NCI-H1694 (cell line): ENCODE data around the gene FOXRED2.
"Not testable (repeated sequence)": the region's sequence is repeated elsewhere in the genome, so short reads cannot be mapped to it uniquely, and the experiment has no call there.

Source experiments
- DNase-seq: peaks from one replicate; lab custom pipeline; 2025; lab: John Stamatoyannopoulos, UW

The FOXRED2 gene

DNA sequence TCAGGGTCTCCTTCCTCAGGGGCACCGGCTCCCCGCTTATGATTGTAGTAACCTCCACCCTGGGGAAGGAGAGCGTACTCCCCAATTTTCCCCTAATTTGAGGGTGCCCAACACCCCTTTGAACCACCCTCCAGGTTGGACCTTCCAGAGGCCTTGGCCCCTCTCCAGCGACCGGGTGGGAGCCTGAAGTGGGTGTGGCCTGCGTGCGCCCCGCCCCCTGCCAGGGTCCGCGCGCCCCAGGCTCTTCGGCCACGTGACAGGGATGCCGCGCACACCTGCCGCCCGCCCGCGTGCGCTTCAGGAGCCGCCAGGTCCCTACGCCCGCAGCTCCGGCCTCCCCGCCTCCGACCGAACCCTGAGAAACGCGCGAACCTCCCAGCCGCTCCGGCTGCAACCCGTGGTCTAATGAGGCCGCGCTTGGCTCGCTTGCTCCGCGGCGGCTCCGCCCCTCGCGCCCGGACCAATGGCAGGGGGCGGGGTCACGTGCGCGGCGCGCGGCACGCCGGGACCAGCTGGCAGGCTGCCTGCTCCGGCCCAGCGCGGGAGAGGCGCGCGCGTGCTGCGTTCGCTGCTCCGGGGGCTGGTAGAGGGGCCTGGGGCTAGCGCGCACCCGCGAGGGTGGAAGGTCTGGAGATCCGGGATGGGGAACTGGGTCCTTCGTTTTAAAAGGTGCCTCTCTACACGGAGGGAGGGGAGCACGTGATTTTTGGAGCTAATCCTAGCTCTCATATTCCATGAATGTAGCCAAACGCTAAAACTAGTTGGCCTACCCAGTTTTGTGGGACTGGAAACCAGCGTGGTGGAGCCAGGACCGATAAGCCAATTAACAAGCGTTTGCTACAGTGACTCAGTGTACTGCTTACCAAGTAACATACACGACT is at the start of gene FOXRED2:
TSS of gene FOXRED2 (minus strand) at position 404 of the 881 bp plus-strand sequence. CDS start 618 bp downstream, outside the sequence.
- peak; percentile 57 for DNase-seq

DNA sequence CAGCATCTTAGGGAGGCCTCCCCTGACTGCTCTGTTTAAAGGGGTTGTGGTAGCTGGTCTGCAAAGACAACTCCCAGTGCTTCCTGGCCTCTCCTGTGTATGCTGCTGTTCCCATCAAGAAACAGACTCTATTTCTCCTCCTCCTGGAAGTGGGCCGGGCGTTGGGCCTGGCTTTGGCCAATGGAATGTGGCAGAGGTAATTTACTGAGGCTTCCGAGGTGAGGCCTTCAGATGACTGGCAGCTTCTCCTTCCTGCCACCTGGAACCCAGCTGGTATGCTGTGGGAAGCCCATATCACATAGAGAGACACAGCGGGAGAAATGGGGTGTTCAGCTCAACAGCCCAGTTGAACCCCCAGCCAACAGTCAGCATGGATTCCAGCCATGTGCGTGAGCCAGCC is 47.3 kb upstream of the FOXRED2 start:
- no peak for DNase-seq

DNA sequence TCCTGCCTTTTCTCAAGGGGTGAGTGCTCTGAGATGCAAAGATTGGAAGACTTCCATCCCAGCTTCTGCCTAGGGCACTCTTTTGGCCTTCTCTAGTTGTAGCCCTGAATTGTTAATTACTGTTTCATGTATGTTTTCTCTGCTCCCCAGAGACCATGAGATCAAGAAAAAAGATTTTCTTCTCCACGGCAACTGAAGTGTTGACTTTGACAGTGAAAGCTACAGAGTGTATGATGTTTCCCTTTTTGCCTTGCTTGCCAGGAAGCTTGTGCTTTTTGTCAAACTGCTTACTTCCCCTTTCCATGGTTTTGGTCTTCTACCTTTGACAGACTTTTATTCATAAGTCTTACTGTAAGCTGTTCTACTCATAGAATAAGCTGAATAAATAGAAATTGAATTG is 45.4 kb upstream of the FOXRED2 start:
- DNase-seq, result no peak

DNA sequence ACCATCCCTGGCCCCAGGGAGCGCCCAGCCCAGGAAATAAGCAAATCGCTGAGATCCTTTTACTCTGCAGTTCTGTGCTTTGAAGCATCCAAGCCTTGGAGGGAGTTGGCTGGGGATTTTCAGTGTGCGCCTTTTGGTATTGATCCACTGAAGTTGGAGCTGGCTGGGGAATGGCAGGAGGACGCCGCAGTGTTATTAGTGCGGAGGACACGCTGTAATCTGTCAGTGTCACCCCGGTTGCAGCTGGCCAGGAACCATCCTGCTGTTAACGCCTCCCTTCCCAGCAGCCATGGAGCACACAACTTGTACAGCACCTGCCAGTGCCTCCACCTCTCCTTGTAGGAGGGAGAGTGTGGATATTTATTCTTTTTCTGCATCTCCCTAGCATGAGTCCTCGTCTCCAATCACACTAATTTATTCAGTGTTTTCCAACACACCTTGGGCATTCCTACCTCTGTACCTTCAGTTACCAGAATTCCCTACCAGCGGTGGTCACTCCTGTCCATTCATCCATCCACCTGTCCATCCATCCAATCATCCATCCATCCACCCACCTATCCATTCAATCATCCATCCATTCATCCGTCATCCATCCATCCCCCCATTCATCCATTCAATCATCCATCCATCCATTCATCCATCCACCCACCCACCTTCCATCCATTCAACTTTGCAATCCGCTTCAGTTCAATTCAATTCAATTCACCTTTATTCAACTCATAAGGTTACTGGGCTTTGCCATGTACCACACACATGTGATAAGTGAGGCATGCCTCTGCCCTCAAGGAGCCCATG is 44.1 kb upstream of the FOXRED2 start:
- DNase-seq, result no peak

DNA sequence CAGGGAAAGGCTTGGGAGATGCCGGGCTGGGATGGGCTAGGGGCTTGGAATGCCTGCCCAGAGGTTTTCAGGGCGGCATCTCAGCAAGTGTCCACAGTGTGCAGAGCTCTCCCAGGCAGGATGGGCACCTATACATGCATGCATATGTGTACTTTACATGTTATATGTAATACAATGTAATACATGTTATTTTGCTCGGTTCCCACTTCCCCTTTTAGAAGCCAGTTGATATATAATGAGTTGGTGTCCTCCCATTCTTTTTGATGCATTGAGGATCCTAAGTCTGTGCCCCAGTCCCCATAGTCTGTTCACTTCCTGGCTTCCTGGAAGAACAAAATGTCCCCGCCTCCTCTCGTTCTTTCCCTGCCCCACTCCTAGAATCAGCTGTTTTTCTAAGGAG is 42.2 kb upstream of the FOXRED2 start:
- no peak for DNase-seq

DNA sequence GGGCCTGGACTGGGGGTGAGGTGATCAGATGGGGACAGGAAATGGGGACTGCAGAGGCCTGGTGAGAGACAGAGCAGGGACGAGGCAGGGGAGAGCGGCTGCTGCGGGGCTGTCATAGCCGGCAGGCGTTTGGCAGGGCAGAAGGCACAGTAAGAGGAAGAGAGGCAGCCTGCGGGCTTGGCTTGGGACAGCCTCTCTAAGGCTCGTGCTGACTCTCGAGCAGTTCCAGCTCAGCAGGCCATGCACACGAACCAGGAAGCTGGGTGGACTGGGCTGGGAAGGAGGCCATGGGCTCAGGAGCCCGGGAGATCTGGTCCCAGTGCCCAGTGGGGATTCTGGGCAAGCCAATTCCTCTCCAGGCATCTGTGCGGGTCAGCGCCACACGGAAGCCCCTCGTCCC is 41.8 kb upstream of the FOXRED2 start:
- no peak for DNase-seq

DNA sequence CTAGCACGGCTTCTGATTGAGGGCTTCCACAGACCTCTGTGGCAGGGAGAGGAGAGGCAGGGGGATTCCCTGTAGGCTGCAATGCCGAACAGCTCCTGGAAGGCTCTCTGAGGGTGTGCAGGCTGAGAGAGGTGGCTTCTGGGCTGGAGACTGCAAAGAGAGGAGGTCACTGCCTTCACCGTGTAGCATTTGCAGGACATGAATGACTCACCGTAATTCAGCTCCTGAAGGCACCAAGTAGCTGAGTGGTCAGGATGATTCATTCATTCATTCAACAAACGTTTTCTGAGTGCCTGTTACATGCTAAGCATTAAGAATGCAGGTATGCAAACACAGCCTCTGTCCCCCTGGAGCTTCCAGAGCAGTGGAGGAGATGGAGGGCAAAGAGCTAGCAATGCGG is 40.1 kb upstream of the FOXRED2 start:
- no peak for DNase-seq

DNA sequence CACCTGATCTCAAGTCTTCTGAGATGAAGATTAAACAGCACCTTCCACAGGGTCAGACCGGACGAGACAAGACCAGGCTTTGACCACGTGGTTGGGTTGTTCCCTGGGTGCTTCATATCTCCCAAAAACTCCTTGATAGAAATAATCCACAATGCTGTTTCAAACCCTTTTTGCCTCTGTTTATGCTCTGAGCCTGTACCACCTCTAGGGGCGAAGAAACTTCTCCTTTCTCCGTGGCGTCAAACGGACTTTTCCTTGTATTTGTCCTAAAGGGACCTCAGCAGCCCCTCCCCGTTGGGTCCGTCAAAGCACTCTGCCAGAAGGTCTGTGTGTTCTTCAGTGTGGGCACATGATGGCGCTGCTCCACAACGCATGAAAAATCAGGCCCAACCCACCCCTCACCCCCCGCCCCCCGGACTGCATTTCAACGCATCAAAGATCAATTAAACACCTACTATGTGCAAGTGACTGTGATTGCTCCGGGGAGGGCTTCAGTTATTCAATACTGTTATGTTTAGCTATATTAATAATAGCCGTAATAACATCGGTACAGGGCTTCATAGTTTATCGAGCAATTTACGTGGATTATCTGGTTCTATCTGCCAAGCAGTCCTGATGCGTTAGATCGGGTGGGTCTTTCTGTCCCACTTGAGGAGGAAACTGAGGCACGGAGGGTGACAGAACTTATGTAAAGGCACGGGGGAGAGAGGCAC is 39.4 kb upstream of the FOXRED2 start:
- DNase-seq, result no peak

DNA sequence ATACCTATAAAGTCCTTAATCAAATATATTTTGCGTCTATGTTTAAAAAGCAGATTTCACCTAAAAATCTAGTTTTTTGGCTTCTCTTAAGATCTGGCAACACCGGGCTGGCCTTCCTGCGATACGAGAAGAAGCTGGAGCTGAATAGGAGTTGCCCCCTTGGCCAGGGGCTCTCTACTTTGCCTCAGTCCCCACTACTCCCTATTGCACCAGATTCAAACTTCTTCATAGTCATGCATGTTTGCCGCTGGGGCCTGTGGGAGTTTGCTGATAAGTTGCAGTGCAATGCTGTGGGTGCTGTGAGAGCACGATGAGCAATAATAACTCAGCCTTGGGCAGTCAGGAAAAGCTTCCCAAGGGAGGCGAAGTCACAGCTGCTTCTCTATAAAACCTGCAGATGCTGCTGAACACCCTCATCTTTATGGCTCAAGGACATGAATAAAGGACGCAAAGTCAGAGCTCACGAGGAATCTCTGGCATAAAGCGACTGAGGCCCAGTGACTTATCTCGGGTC is 37.3 kb upstream of the FOXRED2 start:
- no peak for DNase-seq

DNA sequence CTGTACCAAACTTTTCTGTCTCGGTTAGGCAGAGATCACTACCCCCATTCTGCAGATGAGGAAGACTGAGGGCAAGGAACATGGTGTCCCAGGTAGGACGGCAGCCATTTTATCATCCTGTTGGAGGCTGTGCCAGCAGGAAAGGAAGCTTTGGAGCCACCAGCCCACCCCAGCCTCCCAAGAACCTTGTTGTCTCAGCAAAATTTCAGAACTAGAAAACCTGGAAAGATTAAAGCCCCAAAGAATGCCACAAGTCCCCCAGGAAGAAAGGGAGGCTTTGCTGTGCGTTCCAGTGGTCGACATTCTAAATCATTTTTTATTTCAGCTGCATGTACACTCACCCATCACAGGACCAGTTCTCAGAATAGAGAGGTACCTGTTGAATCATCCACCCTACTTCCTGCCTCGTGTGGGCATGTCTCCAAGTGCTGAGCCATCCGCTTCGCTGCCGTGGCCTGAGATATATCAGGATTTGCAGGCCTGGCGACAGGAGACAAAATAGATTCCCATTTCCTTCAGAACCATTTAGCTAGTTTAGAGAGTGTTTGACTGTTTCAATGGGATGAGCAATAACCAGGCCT is 35.1 kb upstream of the FOXRED2 start:
- DNase-seq, result no peak

DNA sequence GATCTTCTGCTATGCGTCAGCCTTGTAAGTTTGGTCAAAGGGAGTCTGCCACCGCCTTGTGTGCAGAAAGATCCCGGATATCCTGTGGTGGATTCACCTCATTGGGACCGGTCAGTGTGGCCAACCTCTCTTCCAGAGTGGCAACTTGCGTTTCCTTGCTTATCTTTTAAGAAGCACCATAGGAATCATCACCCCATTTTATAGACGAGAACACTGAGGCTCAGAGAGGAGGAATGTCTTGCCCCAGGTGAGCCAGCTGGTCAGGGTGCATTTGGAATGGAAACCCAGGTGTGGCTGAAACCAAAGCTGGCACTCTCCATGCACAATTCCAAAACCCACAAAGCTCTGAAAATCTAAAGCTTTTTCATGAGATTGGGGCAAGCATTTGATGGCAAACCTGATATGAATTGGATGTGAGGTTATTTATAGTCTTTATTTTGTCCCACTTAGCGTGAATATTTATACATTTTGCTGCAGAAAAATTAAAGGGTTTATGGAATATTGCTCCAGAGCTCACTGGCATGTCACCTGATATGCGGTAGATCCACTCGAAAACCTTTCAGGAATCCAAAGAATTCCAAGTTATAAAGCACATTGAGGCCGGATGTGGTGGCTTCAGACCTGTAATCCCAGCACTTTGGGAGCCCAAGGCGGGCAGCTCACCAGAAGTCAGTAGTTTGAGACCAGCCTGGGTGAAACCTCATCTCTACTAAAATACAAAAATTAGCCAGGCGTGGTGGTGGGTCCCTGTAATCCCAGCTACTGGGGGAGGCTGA is 34.2 kb upstream of the FOXRED2 start:
- DNase-seq, result no peak

DNA sequence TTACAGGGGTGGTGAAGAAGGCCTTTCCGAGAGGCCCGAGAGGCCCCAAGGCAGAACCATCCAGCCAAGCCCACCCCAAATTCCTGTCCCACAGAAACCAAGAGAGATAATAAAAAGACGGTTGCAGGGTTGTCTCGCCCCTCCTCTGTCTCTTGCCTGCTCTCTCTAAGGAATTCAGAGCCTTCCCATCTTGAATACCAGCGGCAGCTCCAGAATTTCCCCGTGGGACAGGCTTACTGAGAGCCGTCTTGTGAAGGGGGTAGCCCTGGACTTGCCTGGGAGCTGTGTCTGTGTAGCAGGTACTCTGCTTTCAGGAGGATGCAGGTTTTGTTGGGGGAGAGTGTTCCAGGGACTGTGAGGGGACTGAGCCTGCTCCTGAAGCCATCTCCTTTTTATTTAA is 31.7 kb upstream of the FOXRED2 start:
- DNase-seq, result no peak

DNA sequence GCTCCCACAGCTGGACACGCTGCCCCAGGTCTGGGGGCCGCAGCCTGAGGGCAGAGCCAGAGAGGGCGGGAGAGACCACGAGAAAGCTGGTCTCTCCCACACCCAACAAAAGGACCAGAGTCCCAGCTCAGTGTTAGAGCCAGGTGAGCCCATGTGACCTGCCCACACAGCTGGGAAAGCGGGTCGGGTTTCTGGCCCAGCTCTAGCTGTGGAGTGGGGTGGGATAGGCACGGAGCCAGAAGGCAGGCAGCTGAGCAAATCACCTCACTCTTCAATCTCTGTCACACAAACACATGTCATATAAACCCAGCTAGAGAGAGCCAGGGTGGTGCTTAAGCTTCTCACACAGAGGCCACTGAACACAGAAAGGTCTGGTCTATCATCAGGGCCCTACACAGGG is 29.9 kb upstream of the FOXRED2 start:
- DNase-seq, result no peak

DNA sequence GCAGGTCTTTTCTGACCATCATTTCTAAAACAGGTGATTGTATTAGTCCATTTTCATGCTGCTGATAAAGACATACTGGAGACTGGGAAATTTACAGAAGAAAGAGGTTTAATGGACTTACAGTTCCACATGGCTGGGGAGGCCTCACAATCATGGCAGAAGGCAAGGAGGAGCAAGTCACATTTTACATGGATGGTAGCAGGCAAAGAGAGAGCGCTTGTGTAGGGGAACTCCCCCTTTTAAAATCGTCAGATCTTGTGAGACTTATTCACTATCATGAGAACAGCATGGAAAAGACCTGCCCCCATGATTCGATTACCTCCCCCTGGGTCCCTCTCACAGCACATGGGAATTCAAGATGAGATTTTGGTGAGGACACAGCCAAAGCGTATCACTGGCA is 26.5 kb upstream of the FOXRED2 start:
- DNase-seq, result not testable (repeated sequence)

DNA sequence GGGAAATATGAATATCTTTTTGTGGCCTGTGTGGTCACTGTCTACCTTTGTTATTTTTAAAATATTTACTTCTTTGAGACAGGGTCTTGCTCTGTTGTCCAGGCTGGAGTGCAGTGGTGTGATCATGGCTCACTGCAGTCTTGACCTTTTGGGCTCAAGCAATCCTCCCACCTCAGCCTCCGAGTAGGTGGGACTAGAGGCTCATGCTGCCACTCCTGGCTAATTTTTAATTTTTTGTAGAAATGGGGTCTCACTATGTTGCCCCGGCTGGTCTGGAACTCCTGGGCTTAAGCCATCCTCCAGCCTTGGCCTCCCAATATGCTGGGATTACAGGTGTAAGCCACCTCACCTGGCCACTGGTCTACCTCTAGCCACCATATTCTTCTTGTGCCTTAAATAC is 25.6 kb upstream of the FOXRED2 start:
- DNase-seq, result no peak

DNA sequence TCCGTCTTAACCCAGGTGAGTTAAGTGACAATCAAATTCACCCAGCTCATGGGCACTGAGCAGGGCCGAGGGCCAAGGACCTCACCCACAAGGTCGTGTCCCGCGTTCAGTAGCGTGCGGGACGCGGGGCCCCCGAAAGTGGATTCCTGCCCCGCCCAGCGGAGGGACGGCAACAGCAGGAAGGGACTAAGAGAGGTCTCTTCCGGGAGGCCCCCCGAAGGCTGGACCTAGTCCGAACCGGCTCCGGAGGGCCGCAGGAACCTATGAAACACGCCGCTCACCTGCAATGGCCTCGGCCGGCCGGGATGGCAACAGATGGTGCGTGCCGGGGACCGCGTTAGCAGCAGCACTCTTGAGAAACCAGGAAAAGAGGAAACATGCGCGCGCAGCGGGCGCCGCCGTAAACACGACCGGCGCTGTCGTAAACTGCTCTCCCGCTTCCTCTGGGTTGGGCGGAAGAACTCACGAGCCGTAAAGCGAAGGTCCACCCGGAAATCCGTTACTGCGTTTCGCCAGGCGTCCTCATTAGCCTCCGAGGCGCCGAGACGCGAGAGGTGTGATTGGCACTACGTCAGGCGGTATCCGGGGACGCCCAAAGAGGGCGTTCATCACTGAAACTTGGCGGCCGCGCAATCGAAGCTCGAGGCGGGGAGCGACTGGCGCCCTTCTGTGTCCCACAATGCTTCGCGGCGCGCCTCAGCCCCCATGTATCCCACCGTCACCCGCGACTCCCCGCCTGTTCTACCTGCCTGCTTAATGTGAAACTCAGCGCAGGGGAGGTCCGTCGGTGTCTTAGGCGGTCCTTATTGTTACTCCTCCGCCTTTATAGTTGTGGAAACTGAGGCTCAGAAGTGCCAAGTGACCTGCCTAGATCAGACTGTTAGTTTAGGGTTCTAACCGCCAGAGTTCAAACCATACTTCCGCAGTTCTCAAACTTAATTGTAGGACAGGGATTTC is 22.2 kb upstream of the FOXRED2 start, which contains the start of gene EIF3D:
TSS of gene EIF3D (minus strand) at position 372 of the 957 bp plus-strand sequence. CDS start 3,045 bp downstream, outside the sequence.
- peak; percentile 97 for DNase-seq

DNA sequence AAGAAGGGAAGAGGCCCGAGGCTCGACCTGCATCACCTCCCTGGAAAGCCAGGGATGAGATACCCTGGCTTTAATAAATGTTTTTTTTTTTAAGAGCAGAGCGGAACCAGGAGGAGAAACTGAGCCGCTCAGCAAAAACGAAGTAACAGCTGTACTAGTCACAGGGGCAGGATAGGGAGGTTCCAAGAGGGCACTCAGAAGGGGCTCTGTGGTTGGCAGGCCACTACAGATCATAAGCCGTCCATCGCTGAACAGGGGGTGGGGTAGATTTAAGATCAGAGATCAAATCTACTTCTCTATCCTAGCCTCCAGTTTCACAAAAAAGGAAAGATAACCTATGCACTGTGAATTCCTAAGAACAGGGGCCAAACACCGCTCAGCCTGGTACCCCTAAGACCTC is 21.5 kb upstream of the FOXRED2 start:
- DNase-seq, result no peak

DNA sequence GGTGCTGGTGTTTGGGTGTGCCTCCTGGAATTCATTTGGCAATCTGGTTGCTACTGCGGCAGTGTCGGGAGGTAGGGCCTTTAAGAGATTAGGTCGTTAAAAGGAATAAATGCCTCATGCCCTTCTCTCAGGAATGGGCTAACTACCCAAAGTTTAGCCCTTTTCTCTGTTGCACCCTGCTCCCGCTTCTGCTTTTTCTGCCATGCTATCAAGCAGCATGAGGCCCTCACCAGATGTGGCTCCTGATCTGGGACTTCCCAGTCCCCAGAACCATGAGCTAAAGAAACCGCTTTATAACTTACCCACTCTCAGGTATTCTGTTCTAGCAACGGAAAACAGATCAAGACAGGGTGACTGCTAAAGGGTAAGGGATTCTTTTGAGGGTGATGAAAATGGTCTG is 15.8 kb upstream of the FOXRED2 start:
- no peak for DNase-seq

DNA sequence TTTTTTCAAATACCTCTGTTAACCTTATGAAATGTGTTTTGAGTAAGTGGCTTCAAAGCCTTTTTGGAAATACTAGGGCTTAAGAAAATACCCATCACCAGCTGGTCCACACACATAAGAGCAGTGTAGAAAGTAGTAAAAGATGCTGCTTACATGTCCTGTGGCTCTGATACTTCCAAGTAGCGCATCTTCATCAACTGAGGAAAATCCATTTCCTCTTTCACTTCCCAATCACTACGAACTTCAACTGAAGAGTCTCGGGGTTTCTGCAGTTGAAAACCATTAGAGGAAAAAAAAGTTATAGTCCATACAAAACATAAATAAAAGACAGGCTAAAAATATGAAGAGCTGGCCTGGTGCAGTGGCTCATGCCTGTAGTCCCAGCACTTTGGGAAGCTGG is 13.6 kb upstream of the FOXRED2 start:
- no peak for DNase-seq

DNA sequence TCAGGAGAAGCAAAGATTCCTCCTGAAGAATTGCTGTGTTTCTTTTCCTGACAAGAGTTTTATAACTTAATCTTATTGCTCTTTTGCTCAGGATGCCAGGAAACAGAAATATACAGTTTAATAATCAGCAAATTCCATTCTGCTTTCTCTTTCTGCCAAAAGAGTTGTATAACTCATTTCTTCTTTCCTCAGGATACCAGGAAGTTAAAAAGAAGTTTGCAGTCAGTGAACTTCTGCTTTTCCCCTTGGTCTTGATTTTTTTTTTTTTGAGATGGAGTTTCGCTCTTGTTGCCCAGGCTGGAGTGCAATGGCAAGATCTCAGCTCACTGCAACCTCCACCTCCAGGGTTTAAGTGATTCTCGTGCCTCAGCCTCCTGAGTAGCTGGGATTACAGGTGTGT is 13.1 kb upstream of the FOXRED2 start:
- DNase-seq, result not testable (repeated sequence)
